Breast epithelium (tissue), 3 donors: Measurements from ENCODE around the gene PSMG3.

Experiments used
- POLR2A ChIP-seq: fragments of 450-650 bp; IDR thresholded peaks from one replicate; pipeline ENCODE4 v1.6.1; 2016; ENCODE audit warnings: antibody characterized with exemption, mild to moderate bottlenecking, moderate library complexity
- POLR2AphosphoS5 ChIP-seq, 3 donors: sonication (generic); formaldehyde crosslinking; IDR thresholded peaks; one replicate each; pipeline ENCODE4 v1.6.1; 2017; ENCODE audit warnings: antibody characterized with exemption in 3 of 3
- TF ChIP-seq, protein P1 (sequence below), 3 donors: fragments of 450-650 bp; IDR thresholded peaks; one replicate each; pipeline ENCODE4 v1.5.1; 2016 to 2017; ENCODE audit warnings: antibody characterized with exemption in 3 of 3, mild to moderate bottlenecking in 3 of 3, moderate library complexity in 3 of 3

GRCh38 chr7:1559626-1560590, 9.9 kb downstream of the PSMG3 start:
- TF ChIP-seq POLR2AphosphoS5 (IDR thresholded peaks at IDR 0.05): no peak
- TF ChIP-seq, protein P1, sequence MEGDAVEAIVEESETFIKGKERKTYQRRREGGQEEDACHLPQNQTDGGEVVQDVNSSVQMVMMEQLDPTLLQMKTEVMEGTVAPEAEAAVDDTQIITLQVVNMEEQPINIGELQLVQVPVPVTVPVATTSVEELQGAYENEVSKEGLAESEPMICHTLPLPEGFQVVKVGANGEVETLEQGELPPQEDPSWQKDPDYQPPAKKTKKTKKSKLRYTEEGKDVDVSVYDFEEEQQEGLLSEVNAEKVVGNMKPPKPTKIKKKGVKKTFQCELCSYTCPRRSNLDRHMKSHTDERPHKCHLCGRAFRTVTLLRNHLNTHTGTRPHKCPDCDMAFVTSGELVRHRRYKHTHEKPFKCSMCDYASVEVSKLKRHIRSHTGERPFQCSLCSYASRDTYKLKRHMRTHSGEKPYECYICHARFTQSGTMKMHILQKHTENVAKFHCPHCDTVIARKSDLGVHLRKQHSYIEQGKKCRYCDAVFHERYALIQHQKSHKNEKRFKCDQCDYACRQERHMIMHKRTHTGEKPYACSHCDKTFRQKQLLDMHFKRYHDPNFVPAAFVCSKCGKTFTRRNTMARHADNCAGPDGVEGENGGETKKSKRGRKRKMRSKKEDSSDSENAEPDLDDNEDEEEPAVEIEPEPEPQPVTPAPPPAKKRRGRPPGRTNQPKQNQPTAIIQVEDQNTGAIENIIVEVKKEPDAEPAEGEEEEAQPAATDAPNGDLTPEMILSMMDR (IDR thresholded peaks at IDR 0.05): no peak
- TF ChIP-seq POLR2A: no peak
